Brain microvascular endothelial cell (primary cell): ENCODE measurements around the gene PAM.

Experiments
- DNase-seq: peaks from one replicate; pipeline ENCODE4 v3.0.0-alpha.2; 2020
- H3K27ac ChIP-seq: fragments of 250-450 bp; sonication (Bioruptor Pico); 2 replicates; pipeline ENCODE4 v1.5.1; 2020; ENCODE audit warnings: mild to moderate bottlenecking, moderate library complexity
- H3K27me3 ChIP-seq: fragments of 250-450 bp; sonication (Bioruptor Pico); replicated peaks from 2 replicates; pipeline ENCODE4 v1.5.1; 2020; ENCODE audit warnings: mild to moderate bottlenecking
- H3K36me3 ChIP-seq: fragments of 250-450 bp; sonication (Bioruptor Pico); replicated peaks from 2 replicates; pipeline ENCODE4 v1.5.1; 2020; ENCODE audit warnings: mild to moderate bottlenecking
- H3K4me3 ChIP-seq: 2 replicates; pipeline ENCODE4 v1.5.1; 2011; ENCODE audit warnings: low read depth, mild to moderate bottlenecking, control low read depth, low read length, moderate library complexity
- CTCF ChIP-seq: IDR thresholded peaks from 2 replicates; pipeline ENCODE4 v1.5.1; 2011; ENCODE audit warnings: low read depth, mild to moderate bottlenecking, moderate library complexity, low read length, control low read depth, inconsistent platforms; ENCODE audit errors: missing control alignments
- in situ Hi-C: cut with HindIII; loops from 2 replicates; pipeline ENCODE4 v1.10.0; 2017; ENCODE audit warnings: low sequenced_read_pairs, low pct_ligation_motif_present

The PAM gene

GRCh38 chr5:102834438-102834964 is 79.4 kb downstream of the PAM start:
- in situ Hi-C loops: no loop called here
- Histone ChIP-seq H3K27me3 (no peaks in the 10 kb centered on the region), H3K4me3 (no peak overlapping the region), H3K27ac (no peak overlapping the region), H3K36me3 (no peaks in the 10 kb centered on the region)
- no peak for DNase-seq
- no peak for TF ChIP-seq CTCF

GRCh38 chr5:102835717-102836116 is 80.6 kb downstream of the PAM start:
- no peak overlapping the region for H3K27ac ChIP-seq
- no peak overlapping the region for H3K4me3 ChIP-seq
- DNase-seq: no peak
- no peaks in the 10 kb centered on the region for H3K27me3 ChIP-seq
- no peak for TF ChIP-seq CTCF
- H3K36me3 ChIP-seq: no peaks in the 10 kb centered on the region
- in situ Hi-C loops: no loop called here

GRCh38 chr5:102841021-102841420 is 85.9 kb downstream of the PAM start:
- H3K27ac ChIP-seq: no peak overlapping the region
- H3K27me3 ChIP-seq: no peaks in the 10 kb centered on the region
- DNase-seq: no peak
- H3K4me3 ChIP-seq: no peak overlapping the region
- no peak for TF ChIP-seq CTCF
- no peaks in the 10 kb centered on the region for H3K36me3 ChIP-seq
- in situ Hi-C loops: no loop called here

- Histone ChIP-seq H3K36me3 (no peaks in the 10 kb centered on the region), H3K27me3 (no peaks in the 10 kb centered on the region), H3K4me3 (no peak overlapping the region), H3K27ac (no peak overlapping the region)
- DNase-seq: no peak
- in situ Hi-C loops: no loop called here
- TF ChIP-seq CTCF: no peak
Observed at GRCh38 chr5:102843997-102844396, 88.9 kb downstream of the PAM start.

GRCh38 chr5:102845041-102845440 is 89.9 kb downstream of the PAM start:
- H3K27me3 ChIP-seq: no peaks in the 10 kb centered on the region
- DNase-seq: no peak
- H3K4me3 ChIP-seq: no peak overlapping the region
- H3K27ac ChIP-seq: no peak overlapping the region
- no peak for TF ChIP-seq CTCF
- no peaks in the 10 kb centered on the region for H3K36me3 ChIP-seq
- in situ Hi-C loops: no loop called here

- Histone ChIP-seq H3K27me3 (no peaks in the 10 kb centered on the region), H3K36me3 (no peaks in the 10 kb centered on the region), H3K4me3 (no peak overlapping the region), H3K27ac (no peak overlapping the region)
- TF ChIP-seq CTCF: no peak
- DNase-seq: no peak
- in situ Hi-C loops: no loop called here
Observed at GRCh38 chr5:102850503-102850902, 95.4 kb downstream of the PAM start.
